ENCODE measurements around the gene SLC39A1. TPM values are rescaled to one million over a fixed set of nuclear protein-coding genes. Genes with fewer than 3 reads are reported as not detected.

Gene SLC39A1
- total and polyA plus RNA-seq, 9 of the 15 experiments (the other 6 are each of a cell fraction or from before 2014, with no cell fraction given): 9.9 to 81.1 (median 62.7) TPM

DNA sequence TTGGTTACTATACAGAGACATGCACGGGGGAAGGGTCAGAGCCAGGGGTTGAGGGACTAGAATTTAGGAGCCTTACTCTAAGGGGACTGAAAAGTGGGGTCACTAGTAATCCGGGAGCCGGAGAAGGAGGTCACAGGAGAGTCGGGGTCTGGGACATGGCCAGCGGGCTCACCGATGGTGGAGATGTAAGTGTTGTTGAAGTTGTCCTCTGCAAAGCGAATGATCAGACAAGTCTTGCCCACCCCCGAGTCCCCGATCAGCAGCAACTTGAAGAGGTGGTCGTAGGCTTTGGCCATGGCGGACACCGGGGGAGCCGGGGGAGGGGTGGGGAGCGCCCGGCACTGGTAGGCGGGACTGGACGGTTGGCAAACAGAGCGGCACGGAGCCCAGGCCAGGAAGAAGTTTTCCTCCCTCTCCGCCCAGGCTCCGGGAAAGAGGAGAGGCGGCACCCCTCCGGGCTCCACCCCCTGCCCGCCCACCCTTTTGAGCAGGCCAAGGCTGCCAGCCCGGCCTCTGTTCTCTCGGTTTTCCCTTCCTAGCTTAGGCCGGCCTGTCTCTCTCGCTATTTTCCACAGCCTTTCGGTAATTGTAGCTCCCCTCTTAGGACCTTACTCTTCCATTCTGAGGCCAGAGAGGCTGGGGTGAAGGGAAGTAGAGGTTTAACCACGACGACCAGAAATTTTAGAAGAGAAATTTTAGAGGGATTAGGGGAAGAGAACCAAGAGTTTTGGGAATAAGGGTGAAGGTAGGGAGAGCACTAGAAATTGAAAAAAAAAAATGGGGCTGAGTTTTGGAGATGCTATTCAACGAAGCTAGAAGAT is 22.8 kb upstream of the SLC39A1 start, which contains the start of gene RAB13 (continued):
- TF ChIP-seq SMARCC2 (IDR thresholded peaks at IDR 0.05; ENCODE audit: low read depth) (no peak), RBBP5 (IDR thresholded peaks at IDR 0.05; ENCODE audit: borderline replicate concordance, insufficient read depth, low read length, poor library complexity, severe bottlenecking) (no peak), ETS1 (conservative IDR thresholded peaks at IDR 0.05; ENCODE audit: control insufficient read depth, low read depth, low read length) (0 out of 2 replicates have a peak, but pooled peaks have one; percentile 26), MLLT1 (IDR thresholded peaks at IDR 0.05) (0 out of 4 replicates have a peak, but pooled peaks of 1 of the 2 experiments have one; percentile 40), KDM5B (IDR thresholded peaks at IDR 0.05; ENCODE audit: insufficient replicate concordance, low read depth, low read length) (peak; percentile 47), U2AF1 (optimal IDR thresholded peaks at IDR 0.05; ENCODE audit: low read depth, low read length) (no peak), ZSCAN32 (CRISPR knock-in tag; IDR thresholded peaks at IDR 0.05) (no peak), ZNF24 (IDR thresholded peaks at IDR 0.05) (no peak), PURB (CRISPR knock-in tag; IDR thresholded peaks at IDR 0.05; ENCODE audit: low read depth) (no peak), NFE2 (IDR thresholded peaks at IDR 0.05; ENCODE audit: low read depth) (no peak), ZBTB7A (IDR thresholded peaks at IDR 0.05; ENCODE audit: borderline replicate concordance, control insufficient read depth, low read depth, low read length) (peak; percentile 43; the same call in 1 of the 2 replicates), SMARCA5 (IDR thresholded peaks at IDR 0.05) (peak; percentile 12; the same call in 1 of the 2 replicates), MCM5 (IDR thresholded peaks at IDR 0.05; ENCODE audit: low read depth) (no peak), ZNF253 (CRISPR knock-in tag; conservative IDR thresholded peaks at IDR 0.05) (no peak), PYGO2 (tag; IDR thresholded peaks at IDR 0.05) (no peak), POLR3A (IDR thresholded peaks at IDR 0.05; ENCODE audit: borderline replicate concordance, extremely low read depth, insufficient read depth, insufficient read length) (no peak), IRF2 (CRISPR knock-in tag; IDR thresholded peaks at IDR 0.05) (no peak), HDAC6 (IDR thresholded peaks at IDR 0.05; ENCODE audit: low read depth, low read length) (no peak), ZC3H11A (IDR thresholded peaks at IDR 0.05; ENCODE audit: low read depth, low read length) (no peak)
- TF ChIP-seq, protein P1, sequence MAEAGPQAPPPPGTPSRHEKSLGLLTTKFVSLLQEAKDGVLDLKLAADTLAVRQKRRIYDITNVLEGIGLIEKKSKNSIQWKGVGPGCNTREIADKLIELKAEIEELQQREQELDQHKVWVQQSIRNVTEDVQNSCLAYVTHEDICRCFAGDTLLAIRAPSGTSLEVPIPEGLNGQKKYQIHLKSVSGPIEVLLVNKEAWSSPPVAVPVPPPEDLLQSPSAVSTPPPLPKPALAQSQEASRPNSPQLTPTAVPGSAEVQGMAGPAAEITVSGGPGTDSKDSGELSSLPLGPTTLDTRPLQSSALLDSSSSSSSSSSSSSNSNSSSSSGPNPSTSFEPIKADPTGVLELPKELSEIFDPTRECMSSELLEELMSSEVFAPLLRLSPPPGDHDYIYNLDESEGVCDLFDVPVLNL (CRISPR knock-in tag; IDR thresholded peaks at IDR 0.05; ENCODE audit: low read depth): no peak
- TF ChIP-seq, protein P2, sequence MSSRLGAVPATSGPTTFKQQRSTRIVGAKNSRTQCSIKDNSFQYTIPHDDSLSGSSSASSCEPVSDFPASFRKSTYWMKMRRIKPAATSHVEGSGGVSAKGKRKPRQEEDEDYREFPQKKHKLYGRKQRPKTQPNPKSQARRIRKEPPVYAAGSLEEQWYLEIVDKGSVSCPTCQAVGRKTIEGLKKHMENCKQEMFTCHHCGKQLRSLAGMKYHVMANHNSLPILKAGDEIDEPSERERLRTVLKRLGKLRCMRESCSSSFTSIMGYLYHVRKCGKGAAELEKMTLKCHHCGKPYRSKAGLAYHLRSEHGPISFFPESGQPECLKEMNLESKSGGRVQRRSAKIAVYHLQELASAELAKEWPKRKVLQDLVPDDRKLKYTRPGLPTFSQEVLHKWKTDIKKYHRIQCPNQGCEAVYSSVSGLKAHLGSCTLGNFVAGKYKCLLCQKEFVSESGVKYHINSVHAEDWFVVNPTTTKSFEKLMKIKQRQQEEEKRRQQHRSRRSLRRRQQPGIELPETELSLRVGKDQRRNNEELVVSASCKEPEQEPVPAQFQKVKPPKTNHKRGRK (tag; IDR thresholded peaks at IDR 0.05): no peak; the same call in 1 of the 2 replicates
- TF ChIP-seq, protein P3, sequence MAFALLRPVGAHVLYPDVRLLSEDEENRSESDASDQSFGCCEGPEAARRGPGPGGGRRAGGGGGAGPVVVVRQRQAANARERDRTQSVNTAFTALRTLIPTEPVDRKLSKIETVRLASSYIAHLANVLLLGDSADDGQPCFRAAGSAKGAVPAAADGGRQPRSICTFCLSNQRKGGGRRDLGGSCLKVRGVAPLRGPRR (CRISPR knock-in tag; IDR thresholded peaks at IDR 0.05): no peak
